GM19239 (cell line): ENCODE data around the gene RILP.

ENCODE experiments used
- DNase-seq: peaks from one replicate; pipeline ENCODE4 v3.0.0; 2011; ENCODE audit warnings: low spot score; ENCODE audit not compliant: insufficient read length
- FAIRE-seq: peaks from 2 replicates; lab custom pipeline; 2011; peaks lifted over from hg19 to GRCh38; lab: Jason Lieb, UNC

Gene RILP

GRCh38 chr17:1648963-1649843 is 463 bp downstream of the RILP start:
- FAIRE-seq = peak; percentile 54
- peak; percentile 97 for DNase-seq

GRCh38 chr17:1648173-1648962 is 1.3 kb downstream of the RILP start:
- FAIRE-seq (no peak), DNase-seq (no peak)

DNA sequence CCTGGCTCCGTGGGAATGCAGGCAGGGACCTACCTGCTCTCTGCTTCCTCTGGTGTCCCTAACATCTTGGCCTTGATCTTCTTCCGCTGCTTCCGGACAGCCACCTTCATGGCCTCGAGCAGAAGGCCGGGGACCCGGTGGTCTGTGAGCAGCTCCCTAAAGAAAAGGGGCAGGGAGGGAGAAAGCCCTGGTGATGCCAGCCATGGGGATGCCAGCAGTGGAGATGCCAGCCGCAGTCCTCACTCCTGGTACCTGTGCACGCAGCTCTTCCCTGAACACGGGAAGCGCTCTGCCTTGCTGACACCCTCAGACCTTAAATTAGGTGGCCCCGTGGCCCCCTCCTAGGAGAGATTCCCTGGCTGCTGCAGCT is 1.9 kb downstream of the RILP start:
- no peak for DNase-seq
- FAIRE-seq = no peak

DNA sequence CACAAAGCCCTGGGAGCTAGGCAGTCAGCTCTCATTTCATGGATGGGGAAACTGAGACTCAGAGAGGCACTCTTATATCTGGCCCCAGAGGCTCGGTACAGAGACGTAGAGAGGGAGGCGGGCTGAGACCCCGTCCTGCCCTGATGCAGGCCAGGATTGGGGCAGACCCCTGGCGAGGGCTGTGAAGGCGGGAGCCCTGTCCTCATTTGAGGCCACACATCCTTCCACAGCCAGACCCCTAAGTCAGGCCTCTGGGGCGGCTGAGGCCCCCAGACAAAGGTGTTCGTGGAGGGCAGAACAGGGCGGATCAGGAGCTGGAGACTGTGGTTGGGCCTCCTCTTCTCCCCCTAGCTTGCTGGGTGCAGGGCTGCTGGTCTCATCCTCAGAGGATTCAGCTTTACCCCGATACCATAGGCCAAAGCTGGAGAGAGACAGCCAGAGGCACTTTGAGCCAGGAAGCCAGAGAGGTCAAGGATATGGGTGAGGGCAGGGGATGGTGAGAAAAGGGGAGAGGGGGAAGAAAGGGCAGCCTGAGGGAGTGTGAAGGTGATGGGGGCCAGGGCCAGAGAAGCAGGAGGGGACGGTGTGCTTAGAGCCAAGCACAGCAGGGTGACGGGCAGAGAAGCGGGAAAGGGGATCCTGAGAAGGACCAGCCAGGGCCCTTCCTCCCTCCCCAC is 3.3 kb downstream of the RILP start:
- no peak for FAIRE-seq
- no peak for DNase-seq

- DNase-seq (no peak), FAIRE-seq (no peak)
Measured at GRCh38 chr17:1645207-1646171, 4.2 kb downstream of the RILP start, which contains the start of gene SCARF1. SCARF1 (minus strand) TSS chr17:1645732; CDS start chr17:1645697, 35 bp downstream.

- peak; percentile 94 for FAIRE-seq
- peak; percentile 66 for DNase-seq
Measured at GRCh38 chr17:1644493-1645206, 5.0 kb downstream of the RILP start.

GRCh38 chr17:1643999-1644492 is 5.6 kb downstream of the RILP start:
- FAIRE-seq = no peak
- no peak for DNase-seq

- FAIRE-seq (no peak), DNase-seq (peak; percentile 68)
Measured at GRCh38 chr17:1643293-1643998, 6.2 kb downstream of the RILP start.

DNA sequence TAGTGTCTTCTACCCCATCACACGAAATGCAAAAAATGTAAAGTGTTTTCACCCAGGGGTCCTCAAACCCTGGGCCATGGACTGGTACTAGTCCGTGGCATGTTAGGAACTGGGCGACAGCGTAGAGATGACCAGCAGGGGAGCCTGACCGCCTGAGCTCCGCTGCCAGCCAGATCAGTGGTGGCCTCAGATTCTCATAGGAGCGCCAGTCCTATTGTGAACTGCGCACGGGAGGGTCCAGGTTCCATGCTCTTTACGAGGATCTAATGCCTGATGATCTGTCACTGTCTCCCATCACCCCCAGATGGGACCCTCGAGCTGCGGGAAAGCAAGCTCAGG is 8.6 kb downstream of the RILP start:
- FAIRE-seq = no peak
- DNase-seq = no peak

DNA sequence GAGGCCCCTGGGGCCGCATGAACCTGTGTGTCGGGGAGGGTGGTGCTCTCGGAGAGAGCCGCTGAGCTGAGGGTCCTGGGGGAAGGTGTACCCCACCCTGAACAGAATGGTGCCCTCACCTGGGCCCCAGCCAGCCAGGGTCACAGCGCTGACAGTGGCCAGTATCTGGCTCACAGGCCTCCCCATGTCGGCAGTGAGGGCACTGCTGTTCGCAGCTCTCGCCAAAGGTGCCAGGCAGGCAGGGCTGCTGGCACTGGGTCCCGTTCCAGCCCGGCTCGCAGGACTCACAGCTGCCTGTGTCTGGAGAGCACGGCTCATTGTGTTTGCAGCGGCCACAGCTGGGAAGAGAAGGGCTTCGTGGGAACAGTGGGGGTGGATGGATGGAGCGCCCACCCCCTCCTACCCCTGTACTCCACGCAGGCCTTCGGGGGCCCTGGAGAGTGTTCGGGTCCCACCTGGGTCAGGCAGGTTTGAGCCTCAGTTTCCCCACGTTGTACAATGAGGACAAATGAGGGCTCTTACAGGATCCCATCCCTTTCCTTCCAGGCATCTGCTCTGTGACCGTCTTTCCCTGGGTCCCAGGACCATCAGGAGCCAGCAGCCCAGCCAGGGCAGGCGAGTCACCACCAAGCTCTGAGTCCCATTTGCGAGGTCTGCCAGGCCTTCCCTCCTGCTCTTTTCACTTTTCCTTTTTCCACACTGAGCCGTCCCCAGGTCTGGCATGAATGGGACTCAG is 9.2 kb downstream of the RILP start:
- FAIRE-seq (no peak), DNase-seq (no peak)

- FAIRE-seq = no peak
- no peak for DNase-seq
Measured at GRCh38 chr17:1639549-1640180, 10.0 kb downstream of the RILP start.

DNA sequence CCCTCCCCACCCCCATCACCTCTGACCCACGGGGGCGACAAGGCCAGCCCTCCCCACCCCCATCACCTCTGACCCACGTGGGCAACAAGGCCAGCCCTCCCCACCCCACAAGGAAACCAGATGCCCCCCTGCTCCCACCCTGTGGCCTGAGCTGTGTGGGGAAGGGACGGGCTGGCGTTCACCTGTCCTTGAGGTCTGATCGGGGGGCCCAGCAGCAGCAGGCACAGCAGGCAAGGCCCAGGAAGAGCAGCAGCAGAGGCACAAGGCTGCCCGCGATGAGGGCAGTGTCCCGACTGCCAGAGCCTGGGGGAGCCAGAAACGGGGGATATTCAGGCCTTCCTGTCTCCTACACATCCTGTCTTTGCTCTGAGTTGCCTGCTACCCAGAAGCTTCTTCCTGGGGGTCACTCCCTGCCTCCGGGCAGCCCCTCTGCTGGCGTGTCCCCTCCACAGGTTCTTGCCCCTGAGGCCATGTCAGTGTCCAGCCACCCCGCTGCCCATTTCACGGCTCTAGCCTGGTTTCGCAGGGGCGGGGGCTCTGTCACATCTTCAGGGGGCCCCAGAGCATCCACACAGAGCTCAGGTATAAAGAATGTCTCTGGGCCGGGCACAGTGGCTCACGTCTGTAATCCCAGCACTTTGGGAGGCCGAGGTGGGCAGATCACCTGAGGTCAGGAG is 10.9 kb downstream of the RILP start:
- no peak for FAIRE-seq
- no peak for DNase-seq

DNA sequence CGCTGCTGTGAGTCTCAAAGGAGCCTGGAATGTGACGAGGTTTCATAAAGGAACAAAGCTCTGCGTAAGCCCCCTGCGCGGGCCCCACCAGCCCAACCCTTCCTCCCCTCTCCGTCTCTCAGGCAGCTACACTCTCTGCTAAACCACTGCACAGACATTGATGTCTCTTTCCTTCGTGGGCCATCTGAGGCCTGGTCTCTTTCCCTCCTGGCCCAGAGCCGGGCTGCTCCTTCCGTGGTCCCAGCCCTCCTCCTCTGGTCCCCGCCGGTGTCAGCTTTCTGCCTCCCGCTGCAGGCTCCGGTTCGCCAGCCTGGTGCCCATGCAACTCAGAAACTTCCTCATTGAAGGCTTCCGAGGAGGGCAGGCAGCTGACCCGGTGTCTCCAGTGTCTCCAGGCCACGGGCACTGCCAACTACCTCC is 11.5 kb downstream of the RILP start:
- FAIRE-seq = no peak

DNA sequence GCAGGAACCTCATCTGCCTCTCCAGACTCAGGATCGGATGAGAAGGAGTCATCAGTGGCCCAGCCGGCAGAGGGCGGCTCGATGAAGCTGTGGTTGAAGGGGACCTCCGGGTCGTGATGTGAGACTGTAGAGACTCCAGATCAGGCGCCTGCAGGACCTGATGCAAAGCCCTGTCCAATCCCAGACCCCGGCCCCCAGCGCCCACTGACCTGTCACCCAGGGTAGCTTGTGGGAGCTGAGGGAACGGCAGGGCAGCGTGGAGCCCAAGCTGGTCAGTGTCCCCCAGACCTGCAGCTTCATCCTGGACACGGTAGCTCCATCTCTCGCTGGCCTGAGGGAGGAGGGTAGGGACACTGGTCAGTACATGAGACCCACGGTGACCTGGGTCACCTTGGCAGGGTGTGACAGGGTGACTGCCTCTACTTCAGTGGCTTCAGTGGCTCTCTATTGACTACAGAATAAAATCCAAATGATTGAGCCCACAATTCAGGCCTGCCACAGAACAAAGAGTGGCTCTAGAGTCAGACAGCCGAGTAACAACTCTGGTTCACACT is 12.9 kb downstream of the RILP start:
- DNase-seq (no peak), FAIRE-seq (no peak)

More for the DNA sequence above, 11.5 kb downstream of the RILP start:
- no peak for DNase-seq

- no peak for FAIRE-seq
- no peak for DNase-seq
Measured at GRCh38 chr17:1635675-1636465, 13.8 kb downstream of the RILP start.
